ENCODE measurements around the gene ENOX2. TPM values are rescaled to one million over a fixed set of nuclear protein-coding genes. Genes with fewer than 3 reads are reported as not detected.
"Not testable (repeated sequence)": the region's sequence is repeated elsewhere in the genome, so short reads cannot be mapped to it uniquely, and the experiment has no call there.

Gene ENOX2
- total RNA-seq, 4 donors from 2014 or later, result 9.3 to 20.7 (median 15.4) TPM

DNA sequence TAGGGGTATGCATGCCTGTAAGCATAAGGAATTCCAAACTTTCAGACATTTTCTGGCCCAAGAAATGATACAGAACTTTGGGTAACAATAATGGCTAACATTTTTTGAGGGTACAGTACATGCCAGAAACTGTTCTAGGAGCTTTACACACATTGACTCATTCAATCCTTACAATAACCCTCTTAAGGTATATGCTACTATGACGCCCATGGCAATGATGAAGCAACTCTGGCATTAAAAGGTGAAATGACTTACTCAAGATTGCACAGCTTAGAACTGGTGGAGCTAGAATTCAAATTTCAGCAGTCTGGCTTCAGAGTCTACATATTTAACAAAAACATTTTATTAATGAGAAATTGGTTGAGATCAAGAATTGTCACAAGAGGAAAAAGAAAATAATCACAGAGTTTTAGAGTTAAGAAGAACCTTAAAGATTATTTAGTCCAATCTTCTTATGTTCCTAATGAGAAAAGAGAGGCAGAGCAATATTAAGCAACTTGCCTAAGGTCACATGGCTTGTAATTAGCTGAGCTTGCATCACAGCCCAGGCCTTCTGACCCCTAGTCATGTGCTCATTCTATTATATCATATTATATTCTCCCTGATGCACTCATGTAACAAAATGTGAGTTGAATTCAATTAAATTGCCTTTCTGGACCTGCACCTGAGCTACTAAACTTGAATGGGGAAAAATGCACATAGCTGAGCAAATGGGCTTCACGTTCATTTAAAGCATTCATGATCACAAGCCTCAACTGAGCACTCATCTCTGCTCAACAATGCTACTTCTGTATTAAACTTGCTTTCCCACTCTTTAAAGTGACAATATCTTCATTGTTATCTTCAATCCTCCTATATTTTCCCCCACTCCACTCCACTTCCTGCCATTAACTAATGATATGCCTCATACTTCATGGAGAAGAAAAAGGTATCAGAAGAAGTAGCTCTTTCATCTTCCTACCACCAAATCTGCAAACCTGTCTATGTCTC lies 73.2 kb downstream of the ENOX2 start:
- no peaks in the 10 kb centered on the region for H3K4me1 ChIP-seq
- H3K27me3 ChIP-seq, result no peaks in the 10 kb centered on the region
- no peaks in the 10 kb centered on the region for H3K9me3 ChIP-seq
- no peak for ATAC-seq
- 48 to 54% methylated on average over 2 of the region's 2 CpGs for WGBS, 2 donors (ENCODE audit: low coverage in 1 of 2)
- no peak overlapping the region for H3K4me3 ChIP-seq
- H3K36me3 ChIP-seq, result no peaks in the 10 kb centered on the region
- no peak overlapping the region for H3K27ac ChIP-seq
- TF ChIP-seq EP300 (IDR thresholded peaks at IDR 0.05), result no peak
- TF ChIP-seq, protein P1, sequence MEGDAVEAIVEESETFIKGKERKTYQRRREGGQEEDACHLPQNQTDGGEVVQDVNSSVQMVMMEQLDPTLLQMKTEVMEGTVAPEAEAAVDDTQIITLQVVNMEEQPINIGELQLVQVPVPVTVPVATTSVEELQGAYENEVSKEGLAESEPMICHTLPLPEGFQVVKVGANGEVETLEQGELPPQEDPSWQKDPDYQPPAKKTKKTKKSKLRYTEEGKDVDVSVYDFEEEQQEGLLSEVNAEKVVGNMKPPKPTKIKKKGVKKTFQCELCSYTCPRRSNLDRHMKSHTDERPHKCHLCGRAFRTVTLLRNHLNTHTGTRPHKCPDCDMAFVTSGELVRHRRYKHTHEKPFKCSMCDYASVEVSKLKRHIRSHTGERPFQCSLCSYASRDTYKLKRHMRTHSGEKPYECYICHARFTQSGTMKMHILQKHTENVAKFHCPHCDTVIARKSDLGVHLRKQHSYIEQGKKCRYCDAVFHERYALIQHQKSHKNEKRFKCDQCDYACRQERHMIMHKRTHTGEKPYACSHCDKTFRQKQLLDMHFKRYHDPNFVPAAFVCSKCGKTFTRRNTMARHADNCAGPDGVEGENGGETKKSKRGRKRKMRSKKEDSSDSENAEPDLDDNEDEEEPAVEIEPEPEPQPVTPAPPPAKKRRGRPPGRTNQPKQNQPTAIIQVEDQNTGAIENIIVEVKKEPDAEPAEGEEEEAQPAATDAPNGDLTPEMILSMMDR (IDR thresholded peaks at IDR 0.05), result no peak
- no peak for TF ChIP-seq POLR2AphosphoS5 (IDR thresholded peaks at IDR 0.05)
- no peak for TF ChIP-seq POLR2A (IDR thresholded peaks at IDR 0.05)

- H3K9me3 ChIP-seq, result no peaks in the 10 kb centered on the region
- H3K36me3 ChIP-seq, result no peaks in the 10 kb centered on the region
- H3K27me3 ChIP-seq, result no peaks in the 10 kb centered on the region
- WGBS, 2 donors (ENCODE audit: low coverage in 1 of 2), result 90% methylated on average over 3 of the region's 3 CpGs; no CpG with 5 or more reads in 1 of the 2 donors
- TF ChIP-seq POLR2AphosphoS5 (IDR thresholded peaks at IDR 0.05) (no peak), POLR2A (IDR thresholded peaks at IDR 0.05) (no peak)
- TF ChIP-seq, protein P1 (IDR thresholded peaks at IDR 0.05), result no peak
- no peak overlapping the region for H3K4me3 ChIP-seq
- no peaks in the 10 kb centered on the region for H3K4me1 ChIP-seq
- ATAC-seq, result no peak
- H3K27ac ChIP-seq, result no peak overlapping the region
Observed at GRCh38 chrX:130828641-130829040, 74.4 kb downstream of the ENOX2 start.

GRCh38 chrX:130827648-130828047 lies 75.4 kb downstream of the ENOX2 start:
- H3K9me3 ChIP-seq, result no peaks in the 10 kb centered on the region
- H3K36me3 ChIP-seq, result no peaks in the 10 kb centered on the region
- no peak overlapping the region for H3K27ac ChIP-seq
- no peaks in the 10 kb centered on the region for H3K4me1 ChIP-seq
- no peaks in the 10 kb centered on the region for H3K27me3 ChIP-seq
- 52 to 96% methylated on average over 2 of the region's 2 CpGs for whole genome bisulfite sequencing, 2 donors (ENCODE audit: low coverage in 1 of 2)
- no peak overlapping the region for H3K4me3 ChIP-seq
- TF ChIP-seq, protein P1 (IDR thresholded peaks at IDR 0.05), result no peak
- TF ChIP-seq EP300 (IDR thresholded peaks at IDR 0.05) (no peak), POLR2A (IDR thresholded peaks at IDR 0.05) (no peak), POLR2AphosphoS5 (IDR thresholded peaks at IDR 0.05) (no peak)
- no peak for ATAC-seq

- Histone ChIP-seq H3K4me1 (no peaks in the 10 kb centered on the region), H3K27me3 (no peaks in the 10 kb centered on the region), H3K9me3 (no peaks in the 10 kb centered on the region), H3K4me3 (no peak overlapping the region), H3K27ac (no peak overlapping the region), H3K36me3 (no peaks in the 10 kb centered on the region)
- ATAC-seq, result no peak
- no peak for TF ChIP-seq POLR2A (IDR thresholded peaks at IDR 0.05)
- TF ChIP-seq, protein P1 (IDR thresholded peaks at IDR 0.05), result no peak
- TF ChIP-seq POLR2AphosphoS5 (IDR thresholded peaks at IDR 0.05), result no peak
- no peak for TF ChIP-seq EP300 (IDR thresholded peaks at IDR 0.05)
- 38 to 43% methylated on average over 1 of the region's 1 CpG for WGBS, 2 donors (ENCODE audit: low coverage in 1 of 2)
Observed at GRCh38 chrX:130826249-130826648, 76.8 kb downstream of the ENOX2 start.

GRCh38 chrX:130825525-130825924 lies 77.5 kb downstream of the ENOX2 start:
- ATAC-seq, result no peak
- Histone ChIP-seq H3K36me3 (no peaks in the 10 kb centered on the region), H3K4me1 (no peaks in the 10 kb centered on the region), H3K4me3 (no peak overlapping the region), H3K9me3 (no peaks in the 10 kb centered on the region), H3K27ac (no peak overlapping the region), H3K27me3 (no peaks in the 10 kb centered on the region)
- 88 to 90% methylated on average over 2 of the region's 2 CpGs for WGBS, 2 donors (ENCODE audit: low coverage in 1 of 2)
- TF ChIP-seq EP300 (IDR thresholded peaks at IDR 0.05) (no peak), POLR2AphosphoS5 (IDR thresholded peaks at IDR 0.05) (no peak), POLR2A (IDR thresholded peaks at IDR 0.05) (no peak)

DNA sequence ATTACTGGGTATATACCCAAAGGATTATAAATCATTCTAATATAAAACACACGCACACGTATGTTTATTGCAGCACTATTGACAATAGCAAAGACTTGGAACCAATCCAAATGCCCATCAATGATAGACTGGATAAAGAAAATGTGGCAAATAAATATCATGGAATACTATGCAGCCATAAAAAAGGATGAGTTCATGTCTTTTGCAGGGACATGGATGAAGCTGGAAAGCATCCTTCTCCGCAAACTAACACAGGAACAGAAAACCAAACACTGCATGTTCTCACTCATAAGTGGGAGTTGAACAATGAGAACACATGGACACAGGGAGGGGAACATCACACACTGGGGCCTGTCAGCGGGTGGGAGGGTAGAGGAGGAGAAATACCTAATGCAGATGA lies 83.6 kb downstream of the ENOX2 start:
- not testable (repeated sequence) for H3K4me1 ChIP-seq, H3K4me3 ChIP-seq, H3K9me3 ChIP-seq, H3K27me3 ChIP-seq, ATAC-seq, H3K36me3 ChIP-seq, H3K27ac ChIP-seq
- 83 to 100% methylated on average over 2 of the region's 4 CpGs for WGBS, 2 donors (ENCODE audit: low coverage in 1 of 2)

GRCh38 chrX:130813932-130814331 lies 89.1 kb downstream of the ENOX2 start:
- not testable (repeated sequence) for H3K4me3 ChIP-seq, H3K27ac ChIP-seq, H3K36me3 ChIP-seq, H3K9me3 ChIP-seq, H3K4me1 ChIP-seq, ATAC-seq, H3K27me3 ChIP-seq
- no CpG with 5 or more reads among the region's 5 CpGs for WGBS, 2 donors (ENCODE audit: low coverage in 1 of 2)

Data from gastroesophageal sphincter (tissue), 4 donors.